ENCODE measurements around the gene AFDN.

AFDN gene

GRCh38 chr6:167795874-167796191 is 30.9 kb upstream of the AFDN start:
- no peak for DNase-seq (ENCODE audit: low spot score)

- DNase-seq (ENCODE audit: low spot score), result peak; percentile 50
Measured at GRCh38 chr6:167796192-167796981, 30.3 kb upstream of the AFDN start.

- DNase-seq (ENCODE audit: low spot score), result no peak
Measured at GRCh38 chr6:167797011-167797471, 29.7 kb upstream of the AFDN start.

GRCh38 chr6:167797476-167798265 is 29.0 kb upstream of the AFDN start:
- DNase-seq (ENCODE audit: low spot score), result no peak

DNA sequence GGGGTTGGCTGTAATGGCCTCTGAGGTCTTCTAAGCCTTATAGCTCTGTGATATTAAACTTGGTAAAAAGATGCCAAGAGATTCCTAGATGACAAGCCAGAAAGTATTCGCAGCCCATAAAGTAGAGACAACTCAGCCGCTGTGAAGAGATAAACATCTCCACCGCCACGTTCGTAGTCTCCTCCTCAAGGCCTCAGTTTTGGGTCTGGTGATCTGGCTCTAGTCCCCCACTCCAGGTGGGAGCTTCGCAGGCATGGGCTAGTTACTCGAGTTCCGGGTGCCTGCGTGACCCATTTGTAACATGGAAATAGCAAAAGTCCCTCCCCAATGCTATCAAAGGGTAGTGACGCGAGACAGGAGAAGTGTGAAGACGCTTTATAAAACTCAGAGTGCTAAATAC is 28.3 kb upstream of the AFDN start:
- no peak for DNase-seq (ENCODE audit: low spot score)

DNA sequence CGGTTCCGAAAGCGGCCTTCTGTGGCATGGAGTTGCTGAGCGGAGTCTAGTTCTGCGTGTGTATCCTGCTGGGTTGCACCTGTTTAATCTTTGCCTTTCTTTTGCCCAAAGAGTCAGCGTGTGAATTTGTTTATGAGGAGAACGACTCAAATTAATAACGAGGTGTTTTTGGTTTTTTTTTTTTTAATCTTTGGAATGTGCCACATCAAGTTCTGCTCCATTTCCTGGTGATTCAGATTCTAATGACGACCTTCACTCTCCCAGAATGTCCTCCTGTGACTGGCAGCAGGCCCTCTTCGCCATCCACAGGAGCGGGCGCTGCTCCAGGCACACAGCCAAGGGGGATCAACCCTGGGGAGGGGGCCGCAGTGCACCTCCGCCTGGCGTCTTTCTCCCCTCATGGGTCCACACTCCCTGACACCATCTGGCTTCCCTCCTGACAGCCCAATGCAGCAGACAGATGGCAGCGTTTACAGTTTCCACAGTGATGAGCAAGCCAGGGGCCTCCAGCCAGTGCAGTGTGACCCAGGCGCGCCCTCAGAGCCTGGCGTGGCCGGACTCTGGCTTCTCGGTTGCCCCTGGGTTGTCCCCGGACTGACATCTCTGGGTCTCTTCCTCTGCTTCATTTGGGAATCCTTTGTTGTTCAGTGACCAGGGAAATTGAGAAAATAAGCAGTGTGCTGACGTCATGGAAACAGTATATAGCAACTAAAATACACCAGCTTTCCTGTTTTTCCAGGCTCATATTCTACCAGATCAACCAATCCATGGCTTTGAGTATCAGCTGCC is 27.5 kb upstream of the AFDN start:
- peak; percentile 33 for DNase-seq (ENCODE audit: low spot score)

- DNase-seq (ENCODE audit: low spot score), result no peak
Measured at GRCh38 chr6:167800549-167800948, 26.2 kb upstream of the AFDN start.

- DNase-seq (ENCODE audit: low spot score), result no peak
Measured at GRCh38 chr6:167801263-167801662, 25.4 kb upstream of the AFDN start.

- DNase-seq (ENCODE audit: low spot score), result no peak
Measured at GRCh38 chr6:167802339-167802738, 24.4 kb upstream of the AFDN start.

GRCh38 chr6:167803816-167804215 is 22.9 kb upstream of the AFDN start:
- no peak for DNase-seq (ENCODE audit: low spot score)

- no peak for DNase-seq (ENCODE audit: low spot score)
Measured at GRCh38 chr6:167804281-167805013, 22.3 kb upstream of the AFDN start.

GRCh38 chr6:167805349-167806060 is 21.2 kb upstream of the AFDN start:
- no peak for DNase-seq (ENCODE audit: low spot score)

DNA sequence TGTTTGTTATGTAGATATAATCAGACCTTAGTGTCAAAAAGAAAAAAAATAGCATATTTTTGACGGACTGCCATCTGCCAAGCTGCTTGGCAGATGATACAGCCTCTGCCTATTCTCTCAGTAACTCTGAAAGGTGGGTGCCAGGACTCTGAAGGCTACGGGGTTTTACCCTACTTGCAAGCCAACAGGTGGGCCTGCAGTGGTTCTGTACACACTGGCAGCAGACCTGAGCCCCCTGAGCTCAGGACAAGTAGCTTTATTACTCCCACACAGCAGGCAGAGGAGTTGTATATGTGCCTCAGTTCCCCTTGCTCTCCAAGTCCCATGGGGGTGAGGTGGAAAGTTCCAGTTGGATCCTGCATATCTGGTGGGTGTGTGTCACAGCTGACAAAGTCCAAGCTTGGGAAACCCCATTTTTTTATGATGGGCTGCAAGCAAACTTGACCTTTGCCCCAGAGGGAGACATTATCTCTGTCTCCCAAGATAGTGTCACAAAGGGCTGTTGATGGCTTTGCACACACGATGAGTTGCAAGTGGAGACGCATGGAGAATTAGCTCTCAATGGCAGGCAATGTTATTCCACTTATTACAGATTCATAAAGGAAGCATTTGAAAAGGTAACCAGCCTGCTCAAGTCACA is 20.5 kb upstream of the AFDN start:
- DNase-seq (ENCODE audit: low spot score), result no peak

DNA sequence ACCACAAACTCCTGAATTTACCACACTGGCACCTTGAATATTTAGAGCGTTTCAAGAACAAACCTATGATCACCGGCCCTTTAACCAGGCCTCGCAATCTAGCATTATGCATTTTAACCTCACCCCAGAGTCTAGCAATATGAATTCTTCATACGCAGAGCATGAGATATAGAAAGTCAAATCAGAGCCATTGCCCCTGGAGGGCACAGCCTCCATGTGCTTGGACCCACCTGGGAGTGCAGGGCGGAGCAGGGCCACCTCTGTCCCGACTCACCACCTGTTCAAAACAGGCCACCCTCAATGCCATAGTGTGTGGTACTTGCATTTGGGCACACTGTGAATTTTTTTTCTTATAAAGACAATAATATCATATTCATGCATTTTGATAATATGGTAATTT is 19.5 kb upstream of the AFDN start:
- DNase-seq (ENCODE audit: low spot score), result no peak

GRCh38 chr6:167807756-167808155 is 19.0 kb upstream of the AFDN start:
- no peak for DNase-seq (ENCODE audit: low spot score)

DNA sequence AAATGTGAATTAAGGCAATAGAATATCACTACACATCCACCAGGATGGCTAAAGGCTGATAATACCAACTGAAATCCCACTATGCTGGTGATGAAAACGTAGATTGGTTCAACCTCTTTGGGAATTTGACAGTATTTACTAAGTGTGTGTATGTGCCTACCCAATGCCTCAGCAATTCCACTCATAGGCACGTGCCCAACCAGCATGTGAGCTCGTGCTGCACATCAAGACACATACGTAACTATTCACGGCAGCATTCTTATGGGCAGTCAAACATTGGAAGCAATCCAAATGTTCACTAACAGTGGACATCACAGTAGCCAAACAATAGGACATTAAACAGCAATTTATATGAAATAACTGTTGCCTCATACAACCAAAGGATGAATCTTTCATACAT is 15.7 kb upstream of the AFDN start:
- no peak for DNase-seq (ENCODE audit: low spot score)

DNA sequence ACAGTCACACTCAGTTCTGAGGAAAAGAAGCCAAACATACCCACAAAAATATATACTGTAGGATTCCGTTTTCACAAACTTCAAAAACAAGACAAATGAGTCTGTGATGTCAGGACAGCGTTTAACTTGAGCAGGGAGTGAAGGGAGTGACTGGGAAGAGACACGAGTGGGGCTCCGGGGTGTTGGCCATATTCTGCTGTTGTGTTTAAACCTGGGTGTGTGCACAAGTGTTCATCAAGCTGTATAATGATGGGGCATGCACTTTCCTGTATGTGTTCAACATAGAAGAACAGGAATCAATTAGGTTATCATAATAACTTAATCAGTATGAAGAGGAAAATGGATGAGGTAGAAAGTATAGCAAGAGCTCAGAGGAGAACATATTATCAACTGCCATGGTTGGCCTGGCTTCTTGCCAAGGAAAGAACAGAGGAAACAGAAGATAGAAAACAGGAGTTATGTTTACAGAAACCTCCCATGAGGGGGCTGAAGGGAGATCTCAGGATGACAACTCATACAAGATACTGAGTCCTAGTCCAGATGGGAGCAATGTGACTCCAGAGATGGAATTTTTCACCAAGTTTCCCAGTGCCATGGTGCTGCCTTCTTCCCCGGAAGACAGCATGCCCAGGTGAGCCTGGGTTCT is 15.1 kb upstream of the AFDN start:
- DNase-seq (ENCODE audit: low spot score), result no peak

DNA sequence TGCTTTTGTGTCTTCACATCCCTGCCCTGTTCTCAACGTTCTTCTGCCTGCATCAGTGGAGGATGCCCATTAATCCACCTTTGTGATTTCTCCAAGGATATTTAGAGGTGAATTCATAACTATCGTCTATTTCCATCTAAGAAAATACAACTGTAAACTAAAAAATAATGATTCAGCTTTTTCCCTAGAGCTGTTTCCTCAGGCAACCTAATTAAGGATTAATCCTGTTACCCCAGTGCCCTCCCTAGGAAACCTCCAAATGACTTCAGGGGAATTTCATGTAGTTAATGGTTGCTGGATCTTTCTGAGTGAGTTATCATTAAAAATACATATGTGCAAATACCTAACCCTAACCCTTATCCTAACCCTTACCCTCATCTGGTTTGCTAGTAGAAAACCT is 14.6 kb upstream of the AFDN start:
- no peak for DNase-seq (ENCODE audit: low spot score)

DNA sequence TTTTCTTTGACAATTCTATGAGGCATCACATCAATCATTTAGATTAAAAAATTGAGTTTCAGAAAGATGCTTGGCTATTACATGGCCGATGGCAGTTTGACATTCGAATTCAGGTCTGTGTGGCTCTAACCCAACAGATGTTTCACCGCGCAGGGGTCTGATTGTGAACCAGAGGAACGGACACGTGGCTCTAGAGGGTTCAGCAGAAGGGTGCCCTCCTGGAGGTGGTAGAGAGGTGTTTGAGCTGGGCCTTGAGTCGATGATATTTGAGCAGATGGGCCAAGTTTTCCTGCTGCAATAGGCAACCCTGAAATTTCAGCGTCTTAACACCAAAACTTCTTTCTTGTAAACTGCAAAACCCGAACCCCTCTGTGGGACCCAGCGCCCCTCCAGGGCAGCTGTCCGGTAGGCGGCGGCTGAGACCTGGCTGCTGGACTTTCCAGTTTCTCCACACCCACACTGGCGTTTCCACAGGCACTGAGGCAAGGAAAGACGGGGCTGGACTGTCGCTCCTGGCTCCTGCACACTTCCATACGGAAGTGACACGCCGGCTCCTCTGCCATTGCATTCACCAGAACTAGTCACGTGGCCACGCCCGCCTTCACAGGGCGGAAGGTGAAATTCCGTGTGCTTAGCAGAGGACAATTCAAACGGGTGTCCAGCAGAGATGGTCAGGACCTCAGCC is 11.3 kb upstream of the AFDN start:
- DNase-seq (ENCODE audit: low spot score), result no peak
